ENCODE results near the gene C14orf132. TPM values are rescaled to one million over a fixed set of nuclear protein-coding genes. Genes with fewer than 3 reads are reported as not detected.

The C14orf132 gene
- total RNA-seq, 2 experiments from 2014 or later: 2.0 to 2.4 TPM

DNA sequence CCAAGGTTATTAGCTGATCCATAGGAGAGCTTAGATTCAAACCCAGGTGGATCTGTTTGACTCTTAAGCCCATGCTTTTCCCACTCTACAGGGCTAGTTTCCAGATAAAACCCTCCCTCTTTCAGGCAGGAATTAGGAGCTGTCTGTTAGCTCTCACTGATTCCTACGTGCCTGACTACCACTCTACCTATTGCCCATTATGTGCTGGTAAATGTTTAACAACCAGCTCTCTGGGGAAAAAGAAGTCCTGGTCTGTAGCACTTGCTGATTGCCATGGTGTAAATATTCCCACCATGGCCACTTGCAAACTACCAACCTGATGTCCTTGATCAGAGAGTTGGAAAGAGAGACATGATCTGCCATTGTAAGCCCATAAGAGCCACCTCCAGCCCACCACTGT, 100.0 kb downstream of the C14orf132 start:
- Mint-ChIP-seq H3K4me1 (ENCODE audit: low read depth) (no peaks in the 10 kb centered on the region), H3K4me3 (no peak overlapping the region), H3K36me3 (ENCODE audit: low read depth) (no peaks in the 10 kb centered on the region), H3K9me3 (peaks cover 3% of the 10 kb centered on the region), H3K27me3 (peaks cover 5% of the 10 kb centered on the region), H3K27ac (no peak overlapping the region)
- TF ChIP-seq, protein P1, sequence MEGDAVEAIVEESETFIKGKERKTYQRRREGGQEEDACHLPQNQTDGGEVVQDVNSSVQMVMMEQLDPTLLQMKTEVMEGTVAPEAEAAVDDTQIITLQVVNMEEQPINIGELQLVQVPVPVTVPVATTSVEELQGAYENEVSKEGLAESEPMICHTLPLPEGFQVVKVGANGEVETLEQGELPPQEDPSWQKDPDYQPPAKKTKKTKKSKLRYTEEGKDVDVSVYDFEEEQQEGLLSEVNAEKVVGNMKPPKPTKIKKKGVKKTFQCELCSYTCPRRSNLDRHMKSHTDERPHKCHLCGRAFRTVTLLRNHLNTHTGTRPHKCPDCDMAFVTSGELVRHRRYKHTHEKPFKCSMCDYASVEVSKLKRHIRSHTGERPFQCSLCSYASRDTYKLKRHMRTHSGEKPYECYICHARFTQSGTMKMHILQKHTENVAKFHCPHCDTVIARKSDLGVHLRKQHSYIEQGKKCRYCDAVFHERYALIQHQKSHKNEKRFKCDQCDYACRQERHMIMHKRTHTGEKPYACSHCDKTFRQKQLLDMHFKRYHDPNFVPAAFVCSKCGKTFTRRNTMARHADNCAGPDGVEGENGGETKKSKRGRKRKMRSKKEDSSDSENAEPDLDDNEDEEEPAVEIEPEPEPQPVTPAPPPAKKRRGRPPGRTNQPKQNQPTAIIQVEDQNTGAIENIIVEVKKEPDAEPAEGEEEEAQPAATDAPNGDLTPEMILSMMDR (IDR thresholded peaks at IDR 0.05): no peak
- ATAC-seq (ENCODE audit: poor library complexity) (no peak), DNase-seq (no peak)
- intact Hi-C loops (cut with DNase I, micrococcal nuclease): no loop called here
- no peaks in the 10 kb centered on the region for H3K36me3 ChIP-seq (ENCODE audit: insufficient read depth, low read length)
- CTCF ChIA-PET: no interaction called here
- no peak overlapping the region for H3K4me3 ChIP-seq (ENCODE audit: low read length)
- H3K27ac ChIP-seq (ENCODE audit: low read depth in 1 of 2, low read length in 2 of 2): no peak overlapping the region
- POLR2A ChIA-PET: interaction anchor here (1.0 kb wide), 1 partner anchor 11 kb away, joined by 3 read pairs; no protein-coding TSS in a partner anchor
- H3K9me3 ChIP-seq (ENCODE audit: control insufficient read depth in 1 of 2, insufficient read depth in 1 of 2, low read length in 2 of 2): peaks cover 13 to 21% of the 10 kb centered on the region in 2 experiments
- H3K27me3 ChIP-seq (ENCODE audit: control insufficient read depth in 1 of 2, insufficient read depth in 2 of 2, low read length in 2 of 2): no peaks in the 10 kb centered on the region
- H3K4me1 ChIP-seq (ENCODE audit: insufficient read depth, low read length): no peaks in the 10 kb centered on the region

GRCh38 chr14:96139879-96140278, 100.7 kb downstream of the C14orf132 start:
- H3K4me1 ChIP-seq (ENCODE audit: insufficient read depth, low read length): no peaks in the 10 kb centered on the region
- H3K9me3 ChIP-seq (ENCODE audit: control insufficient read depth in 1 of 2, insufficient read depth in 1 of 2, low read length in 2 of 2): peaks cover 13 to 21% of the 10 kb centered on the region in 2 experiments
- TF ChIP-seq, protein P1 (IDR thresholded peaks at IDR 0.05): no peak
- no peaks in the 10 kb centered on the region for H3K36me3 Mint-ChIP-seq (ENCODE audit: low read depth)
- CTCF ChIA-PET: no interaction called here
- H3K4me3 Mint-ChIP-seq: no peak overlapping the region
- H3K9me3 Mint-ChIP-seq: peaks cover 5% of the 10 kb centered on the region
- ATAC-seq (ENCODE audit: poor library complexity): no peak
- no peak overlapping the region for H3K4me3 ChIP-seq (ENCODE audit: low read length)
- H3K27ac ChIP-seq (ENCODE audit: low read depth in 1 of 2, low read length in 2 of 2): no peak overlapping the region
- H3K36me3 ChIP-seq (ENCODE audit: insufficient read depth, low read length): no peaks in the 10 kb centered on the region
- POLR2A ChIA-PET: interaction anchor here (1.0 kb wide), 1 partner anchor 12 kb away, joined by 3 read pairs; no protein-coding TSS in a partner anchor
- peaks cover 8% of the 10 kb centered on the region for H3K27me3 Mint-ChIP-seq
- no peak for DNase-seq
- H3K27ac Mint-ChIP-seq: no peak overlapping the region
- no peaks in the 10 kb centered on the region for H3K27me3 ChIP-seq (ENCODE audit: control insufficient read depth in 1 of 2, insufficient read depth in 2 of 2, low read length in 2 of 2)
- no peaks in the 10 kb centered on the region for H3K4me1 Mint-ChIP-seq (ENCODE audit: low read depth)
- intact Hi-C loops (cut with DNase I, micrococcal nuclease): no loop called here

GRCh38 chr14:96140952-96141351, 101.8 kb downstream of the C14orf132 start:
- Mint-ChIP-seq H3K9me3 (peaks cover 5% of the 10 kb centered on the region), H3K4me3 (no peak overlapping the region), H3K36me3 (ENCODE audit: low read depth) (no peaks in the 10 kb centered on the region), H3K4me1 (ENCODE audit: low read depth) (no peaks in the 10 kb centered on the region), H3K27me3 (peaks cover 8% of the 10 kb centered on the region), H3K27ac (no peak overlapping the region)
- peaks cover 13 to 21% of the 10 kb centered on the region in 2 experiments for H3K9me3 ChIP-seq (ENCODE audit: control insufficient read depth in 1 of 2, insufficient read depth in 1 of 2, low read length in 2 of 2)
- H3K36me3 ChIP-seq (ENCODE audit: insufficient read depth, low read length): no peaks in the 10 kb centered on the region
- CTCF ChIA-PET: no interaction called here
- no peaks in the 10 kb centered on the region for H3K27me3 ChIP-seq (ENCODE audit: control insufficient read depth in 1 of 2, insufficient read depth in 2 of 2, low read length in 2 of 2)
- no peak overlapping the region for H3K27ac ChIP-seq (ENCODE audit: low read depth in 1 of 2, low read length in 2 of 2)
- no peak overlapping the region for H3K4me3 ChIP-seq (ENCODE audit: low read length)
- DNase-seq (no peak), ATAC-seq (ENCODE audit: poor library complexity) (no peak)
- intact Hi-C loops (cut with DNase I, micrococcal nuclease): no loop called here
- TF ChIP-seq, protein P1 (IDR thresholded peaks at IDR 0.05): no peak
- H3K4me1 ChIP-seq (ENCODE audit: insufficient read depth, low read length): no peaks in the 10 kb centered on the region
- POLR2A ChIA-PET: no interaction called here

Other genes with a start within 250 kb of the C14orf132 start
- not detected for gene TUNAR, start 162.5 kb upstream of the C14orf132 start, total RNA-seq
- gene BDKRB2, start 165.5 kb downstream of the C14orf132 start, total RNA-seq: not detected
- gene BDKRB1, start 216.8 kb downstream of the C14orf132 start, total RNA-seq: not detected

Measured in CD4-positive, alpha-beta T cell (primary cell).